OCI-LY7 (cell line): Measurements from ENCODE around the gene TMEM167B. TPM values are rescaled to one million over a fixed set of nuclear protein-coding genes. Genes with fewer than 3 reads are reported as not detected.

Experiments
- BruUV-seq: library from RNA; stranded (reverse); fragments of 400-500 nt; replicated peaks from 2 replicates; lab custom pipeline; 2021; lab: Mats Ljungman, UMichigan
- CTCF ChIA-PET: fragments of 300-600 bp; sonication (Branson Sonifier 250); formaldehyde crosslinking; loops from one replicate; lab custom pipeline; 2022; ENCODE audit warnings: antibody characterized with exemption; ENCODE audit not compliant: unreplicated experiment; lab: Charles Lee
- POLR2A ChIA-PET: fragments of 300-600 bp; sonication (Branson Sonifier 250); formaldehyde crosslinking; loops from one replicate; lab custom pipeline; 2022; ENCODE audit warnings: antibody characterized with exemption; lab: Charles Lee
- DNase-seq: peaks from one replicate; pipeline ENCODE4 v3.0.0-alpha.2; 2015; ENCODE audit warnings: low spot score
- H2AFZ ChIP-seq: fragments of 200-600 bp; sonication (generic), shearing (Covaris generic); 2 replicates; pipeline ENCODE4 v1.6.1; 2014; ENCODE audit warnings: mild to moderate bottlenecking, antibody characterized with exemption, low read length, moderate library complexity
- H3K27ac ChIP-seq: fragments of 200-600 bp; sonication (generic); 2 replicates; pipeline ENCODE4 v1.5.1; 2014; ENCODE audit warnings: mixed run types, low read depth, mild to moderate bottlenecking, moderate library complexity, low read length, inconsistent platforms; ENCODE audit not compliant: poor library complexity, severe bottlenecking
- H3K36me3 ChIP-seq: fragments of 200-600 bp; sonication (generic); 2 replicates; pipeline ENCODE4 v1.6.1; 2014; ENCODE audit warnings: mild to moderate bottlenecking, antibody characterized with exemption, low read length, moderate library complexity, mixed read lengths; ENCODE audit not compliant: insufficient read depth
- H3K4me1 ChIP-seq: fragments of 200-600 bp; sonication (generic); 2 replicates; pipeline ENCODE4 v1.5.1; 2014; ENCODE audit warnings: mild to moderate bottlenecking, low read length; ENCODE audit not compliant: insufficient read depth, poor library complexity, severe bottlenecking
- H3K4me2 ChIP-seq: fragments of 200-600 bp; sonication (generic); 2 replicates; pipeline ENCODE4 v1.6.1; 2014; ENCODE audit warnings: mild to moderate bottlenecking, low read length
- H3K4me3 ChIP-seq: fragments of 200-600 bp; sonication (generic); 2 replicates; pipeline ENCODE4 v1.5.1; 2014; ENCODE audit warnings: mild to moderate bottlenecking, low read depth, low read length; ENCODE audit not compliant: poor library complexity, severe bottlenecking
- H3K79me2 ChIP-seq: fragments of 200-600 bp; sonication (generic); 2 replicates; pipeline ENCODE4 v1.6.1; 2016; ENCODE audit warnings: low read depth, mild to moderate bottlenecking, low read length, moderate library complexity, mixed read lengths; ENCODE audit not compliant: insufficient read depth
- H3K9me2 ChIP-seq: fragments of 200-600 bp; sonication (generic); 2 replicates; pipeline ENCODE4 v1.6.1; 2016; ENCODE audit warnings: mild to moderate bottlenecking, low read length, mixed read lengths; ENCODE audit not compliant: insufficient read depth
- H3K9me3 ChIP-seq: fragments of 200-600 bp; sonication (generic); 2 replicates; pipeline ENCODE4 v1.6.1; 2014; ENCODE audit warnings: mild to moderate bottlenecking, mixed run types, low read length, mixed read lengths
- H4K20me1 ChIP-seq: fragments of 200-600 bp; sonication (generic); 2 replicates; pipeline ENCODE4 v1.6.1; 2014; ENCODE audit warnings: mild to moderate bottlenecking, antibody characterized with exemption, low read length, moderate library complexity, mixed read lengths; ENCODE audit not compliant: insufficient read depth
- EZH2phosphoT487 ChIP-seq: fragments of 200-600 bp; sonication (generic); IDR thresholded peaks from 2 replicates; pipeline ENCODE4 v1.6.1; 2018; ENCODE audit warnings: low read depth, borderline replicate concordance, mild to moderate bottlenecking, mixed run types, antibody characterized with exemption, low read length, moderate library complexity, mixed read lengths
- intact Hi-C: fragments of 100-400 bp; cut with micrococcal nuclease; formaldehyde crosslinking; loops from one replicate; pipeline ENCODE4 v1.10.0; 2022; ENCODE audit not compliant: unreplicated experiment
- total RNA-seq, 2 experiments: library from RNA; depleted of rRNA in 1 of 2; stranded (reverse); fragments of >200 nt in 1 of 2; shearing (Covaris generic) in 1 of 2; gene quantifications; 2 replicates each; pipeline ENCODE4 v1.2.3, GENCODE V29; 2014 to 2022
- TF ChIP-seq, protein P1 (sequence below): fragments of 200-600 bp; sonication (generic); conservative IDR thresholded peaks from 2 replicates; pipeline ENCODE4 v1.5.1; 2014; ENCODE audit warnings: mild to moderate bottlenecking, antibody characterized with exemption, low read length, moderate library complexity, mixed read lengths

Gene TMEM167B
- total RNA-seq, 2 experiments from 2014 or later, result 12.3 to 21.2 TPM

DNA sequence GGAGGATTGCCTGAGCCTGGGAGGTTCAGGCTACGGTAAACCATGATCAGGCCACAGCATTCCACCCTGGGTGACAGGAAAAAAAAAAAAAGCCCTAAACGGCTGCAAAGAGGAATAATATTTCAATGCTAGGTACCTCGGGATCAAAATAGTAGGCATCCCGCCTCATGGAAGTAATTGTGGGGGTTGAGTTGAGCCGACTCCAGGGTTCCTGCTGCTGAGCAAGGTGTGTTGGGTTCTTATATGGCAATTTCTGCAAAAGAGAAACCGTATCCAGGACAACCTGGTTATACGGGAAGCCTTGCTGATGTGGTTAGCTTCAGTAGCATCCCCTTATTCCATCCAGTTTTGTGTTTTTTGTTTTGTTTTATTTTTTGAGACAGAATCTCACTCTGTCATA is 17.2 kb downstream of the TMEM167B start:
- no peak overlapping the region for H2AFZ ChIP-seq
- H3K4me1 ChIP-seq, result peaks cover 11% of the 10 kb centered on the region
- H3K4me3 ChIP-seq, result no peak overlapping the region
- TF ChIP-seq, protein P1, sequence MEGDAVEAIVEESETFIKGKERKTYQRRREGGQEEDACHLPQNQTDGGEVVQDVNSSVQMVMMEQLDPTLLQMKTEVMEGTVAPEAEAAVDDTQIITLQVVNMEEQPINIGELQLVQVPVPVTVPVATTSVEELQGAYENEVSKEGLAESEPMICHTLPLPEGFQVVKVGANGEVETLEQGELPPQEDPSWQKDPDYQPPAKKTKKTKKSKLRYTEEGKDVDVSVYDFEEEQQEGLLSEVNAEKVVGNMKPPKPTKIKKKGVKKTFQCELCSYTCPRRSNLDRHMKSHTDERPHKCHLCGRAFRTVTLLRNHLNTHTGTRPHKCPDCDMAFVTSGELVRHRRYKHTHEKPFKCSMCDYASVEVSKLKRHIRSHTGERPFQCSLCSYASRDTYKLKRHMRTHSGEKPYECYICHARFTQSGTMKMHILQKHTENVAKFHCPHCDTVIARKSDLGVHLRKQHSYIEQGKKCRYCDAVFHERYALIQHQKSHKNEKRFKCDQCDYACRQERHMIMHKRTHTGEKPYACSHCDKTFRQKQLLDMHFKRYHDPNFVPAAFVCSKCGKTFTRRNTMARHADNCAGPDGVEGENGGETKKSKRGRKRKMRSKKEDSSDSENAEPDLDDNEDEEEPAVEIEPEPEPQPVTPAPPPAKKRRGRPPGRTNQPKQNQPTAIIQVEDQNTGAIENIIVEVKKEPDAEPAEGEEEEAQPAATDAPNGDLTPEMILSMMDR, result no peak
- no peak for TF ChIP-seq EZH2phosphoT487
- POLR2A ChIA-PET, result interaction anchor here (0.7 to 1.1 kb wide), 4 partner anchors 16 to 280 kb away, joined by 3 to 5 read pairs (median 4); no protein-coding TSS in a partner anchor
- peaks cover 7% of the 10 kb centered on the region for H3K36me3 ChIP-seq
- BruUV-seq, result no TSS peak
- no peak overlapping the region for H3K27ac ChIP-seq
- intact Hi-C loops, result loop anchor here (10.0 kb wide), 3 partner anchors 287 to 413 kb away; partner anchors contain the start of genes PRPF38B, PSMA5 and SORT1
- no peaks in the 10 kb centered on the region for H3K9me2 ChIP-seq
- H3K9me3 ChIP-seq, result no peaks in the 10 kb centered on the region
- no peaks in the 10 kb centered on the region for H3K79me2 ChIP-seq
- H3K4me2 ChIP-seq, result no peak overlapping the region
- no peak for DNase-seq
- CTCF ChIA-PET, result no interaction called here
- peaks cover 4% of the 10 kb centered on the region; the same call in 1 of the 2 replicates for H4K20me1 ChIP-seq

GRCh38 chr1:109109906-109110305 is 19.3 kb downstream of the TMEM167B start:
- CTCF ChIA-PET, result no interaction called here
- H3K9me2 ChIP-seq, result no peaks in the 10 kb centered on the region
- no peak overlapping the region for H3K4me3 ChIP-seq
- peaks cover 13% of the 10 kb centered on the region for H3K4me1 ChIP-seq
- no peaks in the 10 kb centered on the region for H3K9me3 ChIP-seq
- H2AFZ ChIP-seq, result no peak overlapping the region
- peaks cover 4% of the 10 kb centered on the region; the same call in 1 of the 2 replicates for H4K20me1 ChIP-seq
- no peaks in the 10 kb centered on the region for H3K79me2 ChIP-seq
- TF ChIP-seq EZH2phosphoT487, result no peak
- TF ChIP-seq, protein P1, result no peak
- H3K27ac ChIP-seq, result no peak overlapping the region
- POLR2A ChIA-PET, result interaction anchor here (0.6 to 2.3 kb wide), 4 partner anchors 10 to 544 kb away, joined by 3 to 15 read pairs (median 4); no protein-coding TSS in a partner anchor
- intact Hi-C loops, result loop anchor here (10.0 kb wide), 3 partner anchors 285 to 415 kb away; partner anchors contain the start of genes PRPF38B, PSMA5 and SORT1
- no peak overlapping the region for H3K4me2 ChIP-seq
- BruUV-seq, result no TSS peak
- H3K36me3 ChIP-seq, result no peaks in the 10 kb centered on the region
- DNase-seq, result no peak

- intact Hi-C loops, result loop anchor here (1.0 kb wide), 3 partner anchors 11 to 283 kb away; no protein-coding TSS in a partner anchor
- H4K20me1 ChIP-seq, result no peaks in the 10 kb centered on the region
- no peaks in the 10 kb centered on the region for H3K36me3 ChIP-seq
- H3K79me2 ChIP-seq, result no peaks in the 10 kb centered on the region
- no peaks in the 10 kb centered on the region for H3K9me3 ChIP-seq
- peaks cover 13% of the 10 kb centered on the region for H3K4me1 ChIP-seq
- no peak overlapping the region for H3K4me2 ChIP-seq
- BruUV-seq, result no TSS peak
- ChIA-PET CTCF (no interaction called here), POLR2A (interaction anchor here (2.3 kb wide), 1 partner anchor 11 kb away, joined by 15 read pairs; no protein-coding TSS in a partner anchor)
- H2AFZ ChIP-seq, result no peak overlapping the region
- H3K4me3 ChIP-seq, result no peak overlapping the region
- no peak for DNase-seq
- TF ChIP-seq, protein P1, result no peak
- no peak for TF ChIP-seq EZH2phosphoT487
- H3K9me2 ChIP-seq, result no peaks in the 10 kb centered on the region
- H3K27ac ChIP-seq, result no peak overlapping the region
These were observed 21.0 kb downstream of the TMEM167B start for GRCh38 chr1:109111386-109112055.
